T-helper 9 cell (primary cell): ENCODE results near the gene NSUN7.

ENCODE experiments used
- DNase-seq: peaks from one replicate; pipeline ENCODE4 v3.0.0-alpha.2; 2020

Gene NSUN7

DNA sequence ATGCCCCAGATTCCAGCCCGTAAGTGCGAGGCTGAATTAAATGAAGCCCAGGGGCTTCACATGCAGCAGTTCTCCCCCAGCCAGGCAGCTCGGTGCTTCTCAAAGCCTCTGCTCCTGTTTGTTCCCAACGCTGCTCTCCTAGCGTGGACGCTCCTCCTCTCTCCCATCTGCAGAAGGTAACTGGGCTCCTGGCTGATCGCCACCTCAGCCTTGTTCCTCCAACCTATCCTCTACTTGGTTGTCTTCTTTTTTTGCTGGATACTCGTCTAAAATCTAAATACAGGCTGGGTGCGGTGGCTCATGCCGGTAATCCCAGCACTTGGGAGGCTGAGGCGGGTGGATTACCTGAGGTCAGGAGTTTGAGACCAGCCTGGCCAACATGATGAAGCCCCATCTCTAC, 70.3 kb downstream of the NSUN7 start:
- DNase-seq, result no peak

DNA sequence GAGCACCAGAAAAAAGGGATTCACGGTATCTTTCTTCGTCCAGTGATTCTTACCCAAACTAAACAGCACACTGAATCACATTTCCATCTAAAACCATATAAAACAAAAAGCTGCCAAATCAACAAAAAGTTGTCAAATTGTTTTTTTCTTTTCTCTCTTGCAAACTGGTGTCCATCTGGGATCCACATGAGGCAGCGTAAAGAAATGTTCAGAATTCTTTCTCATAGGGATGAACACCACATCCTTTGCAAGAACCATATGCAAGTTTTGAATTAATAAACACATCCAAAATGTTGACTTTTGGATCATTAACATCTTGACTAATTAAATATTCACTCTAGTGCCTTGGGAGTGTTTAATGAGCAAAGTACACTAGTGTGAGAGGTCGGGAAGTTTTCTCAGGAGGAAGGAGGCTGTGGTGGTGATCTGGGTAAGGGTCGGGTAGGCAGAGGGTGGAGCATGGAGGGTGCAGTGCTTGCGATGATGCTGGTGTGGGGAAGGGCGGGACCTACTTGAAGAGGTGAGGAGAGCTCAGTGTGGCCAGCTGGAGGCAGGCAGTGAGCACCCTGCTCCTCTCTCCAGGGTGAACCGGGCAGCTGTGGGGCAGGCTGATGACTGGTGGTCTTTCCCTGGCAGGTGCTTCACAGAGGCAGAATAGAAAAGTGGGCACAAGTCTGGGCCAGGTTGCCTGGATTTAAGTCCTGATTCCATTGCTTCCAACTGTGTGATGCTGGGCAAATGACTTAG, 72.8 kb downstream of the NSUN7 start:
- DNase-seq, result no peak

DNA sequence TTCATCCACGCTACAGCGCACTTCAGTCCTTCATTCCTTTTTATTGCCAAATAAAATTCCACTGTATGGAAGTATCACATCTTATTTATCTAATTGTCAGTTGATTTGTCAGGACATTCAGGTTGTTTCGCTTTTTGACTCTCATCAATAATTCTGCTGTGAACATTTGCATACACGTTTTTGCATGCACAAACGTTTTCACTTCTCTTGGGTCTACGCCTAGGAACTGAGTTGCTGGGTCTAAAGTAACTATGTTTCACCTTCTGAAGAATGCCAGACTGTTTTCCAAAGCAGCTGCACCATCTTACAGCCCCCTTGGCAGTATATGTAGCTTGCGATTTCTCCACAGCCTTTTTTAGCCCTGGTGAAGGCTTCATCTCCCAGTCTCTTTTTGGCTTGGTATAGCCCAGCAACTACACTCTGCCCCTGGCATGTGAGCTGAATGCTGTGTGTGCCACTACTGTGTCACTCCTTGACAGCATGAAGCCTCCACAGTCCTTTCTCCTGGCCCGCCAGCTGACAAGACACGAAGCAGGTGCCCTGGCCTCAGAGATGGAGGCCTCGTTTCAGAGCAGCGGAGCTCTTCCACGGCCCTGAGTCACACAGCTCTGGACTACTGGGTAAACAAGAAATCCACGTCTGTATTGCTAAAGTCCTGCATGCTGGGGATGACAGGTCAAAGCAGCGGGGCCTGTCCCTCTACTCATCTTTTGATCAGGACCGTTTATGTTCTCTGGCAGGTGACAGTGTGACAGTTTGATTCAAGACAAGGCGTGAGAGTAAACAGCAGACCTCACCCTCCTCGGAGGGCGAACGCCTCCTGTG, 75.5 kb downstream of the NSUN7 start:
- DNase-seq, result no peak

DNA sequence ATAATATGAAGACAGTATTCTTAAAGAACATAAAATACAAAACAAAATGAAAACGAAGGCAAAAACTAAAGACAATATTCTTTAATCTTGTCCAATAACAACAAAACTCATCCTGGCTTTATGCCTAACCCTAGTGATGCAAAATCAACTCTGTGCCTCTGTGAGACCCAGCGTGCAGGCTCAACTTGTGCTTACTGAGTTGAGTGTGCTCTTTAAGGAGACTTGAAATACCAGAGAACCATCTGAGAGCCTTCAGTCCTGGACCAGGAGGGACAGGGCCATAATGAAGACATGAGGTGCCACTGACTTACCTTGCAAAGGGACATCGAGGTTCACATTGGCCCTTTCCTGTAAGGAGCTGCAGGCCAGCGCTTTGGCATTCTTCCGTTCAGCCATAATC, 77.1 kb downstream of the NSUN7 start:
- DNase-seq, result no peak

DNA sequence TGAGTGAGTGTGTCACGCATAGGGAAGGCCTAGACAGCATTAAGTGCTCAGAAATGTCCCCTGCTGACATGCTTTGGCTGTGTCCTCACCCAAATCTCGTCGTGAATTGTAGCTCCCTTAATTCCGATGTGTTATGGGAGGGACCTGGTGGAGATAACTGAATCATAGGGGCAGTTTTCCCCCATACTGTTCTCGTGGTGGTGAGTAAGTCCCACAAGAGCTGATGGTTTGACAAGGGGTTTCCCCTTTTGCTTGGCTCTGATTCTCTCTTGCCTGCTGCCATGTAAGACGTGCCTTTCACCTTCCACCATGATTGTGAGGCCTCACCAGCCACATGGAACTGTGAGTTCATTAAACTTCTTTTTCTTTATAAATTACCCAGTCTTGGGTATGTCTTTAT, 78.0 kb downstream of the NSUN7 start:
- no peak for DNase-seq

GRCh38 chr4:40828661-40829060, 78.9 kb downstream of the NSUN7 start:
- DNase-seq, result no peak

- no peak for DNase-seq
These were observed 79.8 kb downstream of the NSUN7 start for GRCh38 chr4:40829586-40829985.

DNA sequence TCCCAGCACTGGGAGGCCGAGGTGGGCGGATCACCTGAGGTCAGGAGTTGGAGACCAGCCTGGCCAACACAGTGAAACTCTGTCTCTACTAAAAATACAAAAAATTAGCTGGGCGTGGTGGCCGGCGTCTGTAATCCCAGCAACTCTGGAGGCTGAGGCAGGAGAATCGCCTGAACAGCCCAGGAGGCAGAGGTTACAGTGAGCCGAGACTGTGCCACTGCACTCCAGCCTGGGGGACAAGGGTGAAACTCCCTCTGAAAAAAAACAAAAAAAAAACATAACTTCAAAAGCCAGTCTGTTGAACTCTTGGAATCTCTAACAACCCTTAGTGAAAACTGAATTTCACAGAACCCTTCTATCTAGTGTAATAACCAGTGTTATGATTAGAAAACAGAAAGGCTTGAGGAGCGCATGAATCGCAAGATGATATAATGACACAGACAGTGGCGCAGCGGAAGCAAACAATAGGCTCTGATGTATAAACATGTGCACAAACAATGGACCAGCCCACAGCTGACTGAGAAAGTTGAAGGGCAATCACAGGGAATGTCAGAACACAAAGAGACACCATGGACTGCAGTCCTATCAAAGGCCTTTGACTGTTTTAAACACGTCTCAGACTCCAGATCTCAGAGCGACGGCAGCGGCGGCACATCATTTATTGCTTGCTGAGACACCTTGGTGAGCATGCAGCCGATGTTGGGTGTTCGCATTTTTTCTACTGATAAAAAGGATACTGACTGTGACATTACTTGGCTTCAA, 81.6 kb downstream of the NSUN7 start:
- no peak for DNase-seq

DNA sequence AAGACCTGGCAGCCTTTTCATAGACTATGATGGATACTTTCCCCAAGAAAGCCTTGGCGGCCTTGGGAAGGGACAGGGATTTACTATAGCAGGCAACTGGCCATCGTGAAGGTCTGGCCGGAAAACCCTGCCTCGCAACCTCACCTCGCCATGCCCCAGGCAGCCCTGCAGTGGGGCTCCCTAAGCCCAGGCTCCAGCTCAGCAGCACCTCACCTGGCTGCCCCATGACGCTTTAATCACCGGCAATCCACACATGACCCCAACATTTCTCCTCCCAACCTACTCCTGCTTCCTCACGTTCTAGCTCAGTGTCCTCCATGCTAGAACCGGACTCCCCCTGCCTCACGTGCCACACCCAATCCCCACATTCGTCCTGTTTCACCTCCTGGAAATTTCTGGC, 82.4 kb downstream of the NSUN7 start:
- DNase-seq, result no peak

GRCh38 chr4:40833212-40833611, 83.5 kb downstream of the NSUN7 start:
- DNase-seq, result no peak

DNA sequence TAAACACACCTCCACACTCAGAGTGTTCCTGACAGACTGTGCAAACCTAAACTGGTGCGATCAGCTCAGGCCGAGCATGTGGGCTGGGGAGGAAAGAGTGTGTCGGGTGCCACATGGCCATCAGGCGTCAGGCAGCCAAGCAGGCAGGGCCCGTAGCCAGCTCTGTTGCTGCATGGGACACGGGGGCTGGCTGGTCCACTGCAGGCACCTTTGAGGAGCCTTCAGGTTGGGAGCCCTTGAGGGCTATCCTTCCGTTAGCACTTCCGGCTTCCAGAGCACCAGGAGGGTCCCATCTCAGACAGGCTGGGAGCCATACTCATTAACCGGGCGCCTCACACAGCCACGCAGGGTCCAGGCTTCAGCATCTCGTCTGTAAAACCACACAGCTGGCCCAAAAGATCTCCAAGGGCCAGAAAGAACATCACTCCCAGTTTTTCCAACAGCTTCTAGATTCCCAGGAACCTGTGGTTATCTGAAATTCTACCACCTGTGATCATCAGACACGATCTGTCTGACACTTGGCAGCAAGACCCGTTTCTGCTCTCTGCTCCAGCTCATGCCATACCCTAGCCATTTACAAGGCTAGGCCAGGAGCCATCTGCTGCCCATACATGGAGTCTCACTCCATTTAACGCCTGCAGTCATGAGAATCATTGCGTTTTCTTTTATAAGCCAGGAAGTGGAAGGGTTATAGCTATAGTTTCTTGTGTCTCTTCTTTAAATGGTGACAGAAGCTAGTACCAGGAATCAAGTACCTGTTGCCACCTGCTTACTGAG, 87.5 kb downstream of the NSUN7 start:
- no peak for DNase-seq

GRCh38 chr4:40838742-40839141, 89.0 kb downstream of the NSUN7 start:
- no peak for DNase-seq

DNA sequence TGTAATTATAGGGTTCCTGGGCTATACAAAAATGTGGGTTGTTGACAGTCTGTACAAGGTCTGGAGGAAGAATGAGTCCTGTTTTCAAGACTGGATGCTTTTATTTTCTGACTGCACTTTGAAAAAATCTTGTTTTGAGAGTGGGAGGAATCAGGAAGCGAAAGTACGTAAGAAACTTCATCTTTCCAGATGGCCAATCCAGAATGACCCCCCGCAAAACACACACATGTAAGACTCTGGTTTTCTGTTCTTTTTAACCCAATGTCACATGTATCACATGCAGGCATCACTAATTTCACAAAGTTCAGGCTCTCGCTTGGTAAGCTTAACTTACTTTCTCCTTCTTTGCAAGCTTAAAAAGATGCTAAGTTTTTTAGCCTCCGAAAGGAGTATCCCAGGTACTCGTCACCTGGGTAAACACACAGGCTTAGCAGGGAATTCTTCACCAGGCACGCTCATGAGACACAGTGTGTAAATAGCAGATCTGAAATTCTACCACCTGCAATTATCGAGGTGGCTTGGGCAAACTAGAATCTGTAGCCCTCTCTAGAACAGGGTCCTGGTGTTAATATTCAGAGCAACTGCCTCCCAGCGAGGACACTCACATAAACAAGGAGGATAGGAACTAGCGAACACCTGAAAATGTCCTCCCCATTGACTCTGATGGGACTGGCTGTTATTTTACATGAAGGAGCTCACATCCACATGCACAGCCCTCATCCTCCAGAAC, 90.7 kb downstream of the NSUN7 start:
- DNase-seq, result no peak

- DNase-seq, result peak; percentile 41
These were observed 91.3 kb downstream of the NSUN7 start for GRCh38 chr4:40840985-40841571.

GRCh38 chr4:40842318-40842717, 92.6 kb downstream of the NSUN7 start:
- no peak for DNase-seq

DNA sequence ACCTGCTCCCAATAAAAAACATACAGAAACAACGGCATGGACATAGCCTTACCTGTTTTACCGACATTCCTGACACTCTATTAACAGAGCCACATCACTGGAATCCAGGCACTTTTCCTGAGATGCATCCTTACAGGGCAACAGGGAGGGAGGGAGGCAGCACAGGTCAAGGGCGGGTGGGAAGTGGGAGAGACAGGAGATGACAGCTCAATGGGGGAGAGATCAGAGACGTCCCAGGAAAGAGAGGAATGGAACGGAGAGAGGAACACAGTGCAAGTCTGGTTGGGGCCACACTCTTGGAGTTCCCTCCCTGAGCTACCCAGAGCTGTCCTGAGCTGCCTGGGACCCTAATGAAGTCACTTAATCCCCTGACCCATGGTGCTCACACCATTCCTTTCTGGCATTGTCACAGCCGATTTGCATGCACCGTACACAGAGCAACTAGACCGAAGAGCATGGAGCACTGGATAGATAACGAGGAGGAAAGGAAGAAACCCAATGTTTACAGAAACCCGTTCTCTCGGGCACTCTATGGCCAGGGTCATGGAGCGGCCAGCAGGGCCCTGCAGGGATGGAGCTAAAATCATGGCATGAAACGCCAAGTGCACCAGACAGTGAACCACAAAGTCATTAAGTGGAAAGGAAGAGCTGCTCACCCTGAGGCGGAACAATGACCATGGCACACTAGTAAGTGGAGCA, 93.1 kb downstream of the NSUN7 start:
- no peak for DNase-seq

- DNase-seq, result no peak
These were observed 93.9 kb downstream of the NSUN7 start for GRCh38 chr4:40843696-40844095.

GRCh38 chr4:40844261-40844660, 94.5 kb downstream of the NSUN7 start:
- DNase-seq, result no peak

- DNase-seq, result no peak
These were observed 95.5 kb downstream of the NSUN7 start for GRCh38 chr4:40845154-40845835.

GRCh38 chr4:40846532-40846931, 96.8 kb downstream of the NSUN7 start:
- no peak for DNase-seq
